Thoracic aorta (tissue), 2 donors: Measurements from ENCODE around the gene TMED9. TPM values are rescaled to one million over a fixed set of nuclear protein-coding genes. Genes with fewer than 3 reads are reported as not detected.

ENCODE experiments used
- ATAC-seq: fragments of 150-250 bp; one replicate; pipeline ENCODE4 v1.8.0; 2017; ENCODE audit warnings: low read depth; ENCODE audit not compliant: insufficient number of reproducible peaks, low FRiP score
- DNase-seq: peaks from one replicate; pipeline ENCODE4 v3.0.0-alpha.2; 2020; ENCODE audit warnings: low spot score
- H3K27ac ChIP-seq, 2 donors: fragments of 200-600 bp; sonication (generic); 1 replicate in 1 of 2; 2 replicates in 1 of 2; pipeline ENCODE4 v1.5.1; 2016; ENCODE audit warnings: mild to moderate bottlenecking in 2 of 2, moderate library complexity in 2 of 2
- H3K27me3 ChIP-seq: fragments of 200-600 bp; sonication (generic); replicated peaks from 2 replicates; pipeline ENCODE4 v1.6.0; 2016; ENCODE audit warnings: mild to moderate bottlenecking; ENCODE audit not compliant: insufficient read depth
- H3K36me3 ChIP-seq: fragments of 200-600 bp; sonication (generic); one replicate; pipeline ENCODE4 v1.5.1; 2016
- H3K4me1 ChIP-seq, 2 donors: fragments of 200-600 bp; sonication (generic); 1 replicate in 1 of 2; 2 replicates in 1 of 2; pipeline versions ENCODE4 v1.5.1 to v1.6.0; 2016; ENCODE audit warnings: low read depth in 2 of 2, mild to moderate bottlenecking in 1 of 2; ENCODE audit not compliant: control insufficient read depth in 1 of 2
- H3K4me3 ChIP-seq: fragments of 200-600 bp; sonication (generic); 2 replicates; pipeline ENCODE4 v1.5.1; 2016; ENCODE audit warnings: mild to moderate bottlenecking
- H3K9me3 ChIP-seq: fragments of 200-600 bp; sonication (generic); 2 replicates; pipeline ENCODE4 v1.5.1; 2016
- total RNA-seq, 2 donors: library from RNA; depleted of rRNA; stranded (reverse); fragments of >200 nt; gene quantifications; one replicate each; pipeline versions ENCODE4 v1.1.0 to v1.2.3, GENCODE V29; 2016
- TF ChIP-seq, protein P1 (sequence below): fragments of 200-600 bp; sonication (generic); IDR thresholded peaks from one replicate; pipeline ENCODE4 v1.5.1; 2019; ENCODE audit warnings: antibody characterized with exemption

TMED9 gene
- total RNA-seq, 2 donors from 2014 or later, result 103 to 119 TPM

DNA sequence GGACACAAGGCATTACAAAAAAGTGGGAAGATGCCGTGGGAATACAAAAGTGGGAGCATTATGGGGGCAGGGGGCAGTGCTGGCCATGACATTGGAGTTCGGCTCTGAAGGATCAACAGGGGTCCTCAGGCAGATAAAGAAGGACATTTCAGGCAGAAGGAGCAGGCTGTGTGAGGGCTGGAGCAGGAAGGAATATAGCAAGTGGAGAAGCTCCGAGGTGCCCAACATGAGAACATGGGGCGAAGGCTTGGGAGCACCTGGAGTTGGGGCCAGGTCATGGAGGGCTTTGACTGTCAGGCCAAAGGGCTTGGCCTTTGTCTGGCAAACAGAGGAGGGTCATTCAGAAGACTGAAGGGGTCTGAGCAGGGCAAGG lies 10.4 kb downstream of the TMED9 start:
- H3K27me3 ChIP-seq, result no peaks in the 10 kb centered on the region
- no peak for ATAC-seq

DNA sequence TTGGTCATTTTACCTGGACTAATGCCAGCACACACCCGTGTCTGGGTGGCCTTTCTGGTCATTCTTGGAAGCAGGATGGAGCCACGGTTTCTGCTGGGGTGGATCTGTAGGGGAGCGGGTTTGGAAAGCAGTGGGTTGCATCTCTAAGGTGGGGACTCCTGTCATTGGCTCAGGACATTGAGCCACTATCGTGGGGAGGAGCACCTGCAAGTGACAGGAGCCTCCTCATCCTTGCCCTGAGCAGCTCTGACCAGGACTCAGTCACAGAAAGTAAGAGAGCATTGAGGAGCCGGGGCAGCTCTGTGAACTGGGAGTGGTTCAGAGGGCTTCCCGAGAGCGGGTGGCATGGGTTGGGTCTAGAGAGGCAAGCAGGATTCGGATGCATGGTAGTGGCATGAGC lies 11.6 kb downstream of the TMED9 start:
- DNase-seq, result no peak
- TF ChIP-seq, protein P1, sequence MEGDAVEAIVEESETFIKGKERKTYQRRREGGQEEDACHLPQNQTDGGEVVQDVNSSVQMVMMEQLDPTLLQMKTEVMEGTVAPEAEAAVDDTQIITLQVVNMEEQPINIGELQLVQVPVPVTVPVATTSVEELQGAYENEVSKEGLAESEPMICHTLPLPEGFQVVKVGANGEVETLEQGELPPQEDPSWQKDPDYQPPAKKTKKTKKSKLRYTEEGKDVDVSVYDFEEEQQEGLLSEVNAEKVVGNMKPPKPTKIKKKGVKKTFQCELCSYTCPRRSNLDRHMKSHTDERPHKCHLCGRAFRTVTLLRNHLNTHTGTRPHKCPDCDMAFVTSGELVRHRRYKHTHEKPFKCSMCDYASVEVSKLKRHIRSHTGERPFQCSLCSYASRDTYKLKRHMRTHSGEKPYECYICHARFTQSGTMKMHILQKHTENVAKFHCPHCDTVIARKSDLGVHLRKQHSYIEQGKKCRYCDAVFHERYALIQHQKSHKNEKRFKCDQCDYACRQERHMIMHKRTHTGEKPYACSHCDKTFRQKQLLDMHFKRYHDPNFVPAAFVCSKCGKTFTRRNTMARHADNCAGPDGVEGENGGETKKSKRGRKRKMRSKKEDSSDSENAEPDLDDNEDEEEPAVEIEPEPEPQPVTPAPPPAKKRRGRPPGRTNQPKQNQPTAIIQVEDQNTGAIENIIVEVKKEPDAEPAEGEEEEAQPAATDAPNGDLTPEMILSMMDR, result no peak
- Histone ChIP-seq H3K9me3 (no peaks in the 10 kb centered on the region), H3K36me3 (no peaks in the 10 kb centered on the region), H3K27me3 (no peaks in the 10 kb centered on the region), H3K4me3 (no peak overlapping the region), H3K27ac (no peak overlapping the region), H3K4me1 (peaks cover 4 to 18% of the 10 kb centered on the region in 2 donors)
- no peak for ATAC-seq

More for the DNA sequence above, 10.4 kb downstream of the TMED9 start:
- peaks cover 4 to 18% of the 10 kb centered on the region in 2 donors for H3K4me1 ChIP-seq
- no peak overlapping the region for H3K27ac ChIP-seq
- H3K4me3 ChIP-seq, result no peak overlapping the region
- H3K36me3 ChIP-seq, result no peaks in the 10 kb centered on the region
- DNase-seq, result no peak
- TF ChIP-seq, protein P1, result no peak
- no peaks in the 10 kb centered on the region for H3K9me3 ChIP-seq

DNA sequence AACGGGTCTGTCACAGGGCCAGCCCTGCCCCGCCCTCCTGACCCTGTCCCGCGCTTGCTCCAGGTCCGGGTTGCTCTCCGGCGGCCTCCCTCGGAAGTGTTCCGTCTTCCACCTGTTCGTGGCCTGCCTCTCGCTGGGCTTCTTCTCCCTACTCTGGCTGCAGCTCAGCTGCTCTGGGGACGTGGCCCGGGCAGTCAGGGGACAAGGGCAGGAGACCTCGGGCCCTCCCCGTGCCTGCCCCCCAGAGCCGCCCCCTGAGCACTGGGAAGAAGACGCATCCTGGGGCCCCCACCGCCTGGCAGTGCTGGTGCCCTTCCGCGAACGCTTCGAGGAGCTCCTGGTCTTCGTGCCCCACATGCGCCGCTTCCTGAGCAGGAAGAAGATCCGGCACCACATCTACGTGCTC lies 12.1 kb downstream of the TMED9 start:
- Histone ChIP-seq H3K4me1 (peaks cover 2 to 18% of the 10 kb centered on the region in 2 donors), H3K9me3 (no peaks in the 10 kb centered on the region), H3K27ac (no peak overlapping the region), H3K36me3 (no peaks in the 10 kb centered on the region), H3K27me3 (no peaks in the 10 kb centered on the region), H3K4me3 (no peak overlapping the region)
- ATAC-seq (no peak), DNase-seq (no peak)
- TF ChIP-seq, protein P1, result no peak

DNA sequence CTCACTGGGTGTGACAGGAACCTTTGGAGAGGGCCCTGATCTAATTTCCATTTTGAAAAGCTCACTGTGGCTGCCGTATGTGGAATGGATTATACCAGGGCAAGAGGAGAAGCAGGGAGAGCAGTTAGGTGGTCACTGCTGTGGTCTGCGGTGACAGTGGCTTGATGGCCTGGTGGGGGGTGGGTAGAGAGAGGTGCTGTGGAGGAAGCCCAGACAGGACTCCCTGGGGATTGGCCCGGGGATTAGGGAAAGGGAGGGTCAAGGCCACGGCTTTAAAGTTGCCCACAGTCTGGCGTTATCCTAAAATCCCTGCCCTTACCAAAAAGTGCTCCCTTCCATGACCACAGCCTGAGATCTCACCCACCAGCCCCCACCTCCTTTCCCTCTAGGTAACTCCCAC lies 12.7 kb downstream of the TMED9 start:
- Histone ChIP-seq H3K36me3 (no peaks in the 10 kb centered on the region), H3K4me3 (no peak overlapping the region), H3K27me3 (no peaks in the 10 kb centered on the region), H3K9me3 (no peaks in the 10 kb centered on the region), H3K27ac (no peak overlapping the region), H3K4me1 (peaks cover 0 to 18% of the 10 kb centered on the region in 2 donors)
- ATAC-seq, result no peak
- no peak for DNase-seq
- TF ChIP-seq, protein P1, result no peak

DNA sequence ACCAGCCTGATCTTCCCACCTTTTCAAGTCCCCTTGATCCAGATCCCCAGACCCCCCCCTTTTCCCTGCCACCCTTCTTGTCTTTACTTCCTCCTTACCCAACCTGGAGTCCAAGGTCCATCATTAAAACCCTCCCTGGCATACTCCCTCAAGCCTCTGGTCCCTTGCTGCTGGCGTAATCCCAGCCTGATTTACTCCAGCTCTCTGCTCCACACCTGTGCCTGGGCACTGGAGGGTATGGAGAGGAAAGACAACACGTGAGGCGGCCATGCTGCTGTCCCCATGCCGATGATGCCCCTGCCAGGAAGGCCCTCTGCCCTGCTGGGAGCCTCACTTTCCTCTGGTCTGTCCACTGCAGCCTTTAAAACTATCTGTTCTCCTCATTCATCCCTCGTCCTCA lies 13.1 kb downstream of the TMED9 start:
- Histone ChIP-seq H3K4me1 (peaks cover 0 to 18% of the 10 kb centered on the region in 2 donors), H3K27ac (no peak overlapping the region), H3K4me3 (no peak overlapping the region), H3K36me3 (no peaks in the 10 kb centered on the region), H3K9me3 (no peaks in the 10 kb centered on the region), H3K27me3 (no peaks in the 10 kb centered on the region)
- TF ChIP-seq, protein P1, result no peak
- ATAC-seq (no peak), DNase-seq (no peak)
